Measurements from ENCODE around the gene DSE.

DNA sequence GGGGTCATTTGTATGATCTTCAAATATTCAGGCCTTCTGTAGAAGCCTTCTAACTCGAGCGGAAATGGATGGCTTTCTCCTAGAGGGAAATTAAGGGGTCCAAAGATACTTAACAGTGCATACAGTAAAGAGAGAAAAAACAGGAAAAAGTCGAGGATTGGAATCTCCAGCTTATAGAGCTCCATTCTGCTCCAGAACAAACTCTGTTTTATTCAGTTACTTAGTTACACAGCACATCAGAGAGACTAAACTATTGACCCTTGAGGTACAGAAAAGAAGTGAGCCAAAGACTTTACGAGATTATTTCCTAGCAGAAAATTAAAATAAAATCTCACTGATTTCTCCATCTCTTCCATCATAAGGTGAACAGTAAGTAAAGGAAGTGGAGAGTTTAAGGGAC is 43.8 kb upstream of the DSE start:
- TF ChIP-seq, protein P1, sequence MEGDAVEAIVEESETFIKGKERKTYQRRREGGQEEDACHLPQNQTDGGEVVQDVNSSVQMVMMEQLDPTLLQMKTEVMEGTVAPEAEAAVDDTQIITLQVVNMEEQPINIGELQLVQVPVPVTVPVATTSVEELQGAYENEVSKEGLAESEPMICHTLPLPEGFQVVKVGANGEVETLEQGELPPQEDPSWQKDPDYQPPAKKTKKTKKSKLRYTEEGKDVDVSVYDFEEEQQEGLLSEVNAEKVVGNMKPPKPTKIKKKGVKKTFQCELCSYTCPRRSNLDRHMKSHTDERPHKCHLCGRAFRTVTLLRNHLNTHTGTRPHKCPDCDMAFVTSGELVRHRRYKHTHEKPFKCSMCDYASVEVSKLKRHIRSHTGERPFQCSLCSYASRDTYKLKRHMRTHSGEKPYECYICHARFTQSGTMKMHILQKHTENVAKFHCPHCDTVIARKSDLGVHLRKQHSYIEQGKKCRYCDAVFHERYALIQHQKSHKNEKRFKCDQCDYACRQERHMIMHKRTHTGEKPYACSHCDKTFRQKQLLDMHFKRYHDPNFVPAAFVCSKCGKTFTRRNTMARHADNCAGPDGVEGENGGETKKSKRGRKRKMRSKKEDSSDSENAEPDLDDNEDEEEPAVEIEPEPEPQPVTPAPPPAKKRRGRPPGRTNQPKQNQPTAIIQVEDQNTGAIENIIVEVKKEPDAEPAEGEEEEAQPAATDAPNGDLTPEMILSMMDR (conservative IDR thresholded peaks at IDR 0.05) = no peak
- no peak for TF ChIP-seq EZH2 (IDR thresholded peaks at IDR 0.05; ENCODE audit: low read depth)

All from PC-9 (cell line).